ENCODE results near the gene WNT10A.

- TF ChIP-seq GATA3 (IDR thresholded peaks at IDR 0.05; ENCODE audit: low read depth, low read length) (no peak), GATA2 (IDR thresholded peaks at IDR 0.05; ENCODE audit: low read depth, low read length) (no peak)
Measured at GRCh38 chr2:218850796-218851195, 29.9 kb upstream of the WNT10A start.

All from SH-SY5Y (cell line).